Endothelial cell of umbilical vein (primary cell): ENCODE measurements around the gene ZNF804A. TPM values are rescaled to one million over a fixed set of nuclear protein-coding genes. Genes with fewer than 3 reads are reported as not detected.

ENCODE experiments used
- BruUV-seq: library from RNA; stranded (reverse); fragments of 400-500 nt; replicated peaks from 2 replicates; lab custom pipeline; 2021; lab: Mats Ljungman, UMichigan
- CTCF ChIA-PET: fragments of 300-600, 350-600 bp; sonication (Branson Sonifier 250); formaldehyde crosslinking; loops from one replicate; lab custom pipeline; 2021; ENCODE audit warnings: antibody characterized with exemption, inconsistent platforms; lab: Charles Lee
- POLR2A ChIA-PET: fragments of 300-600, 350-600 bp; sonication (Branson Sonifier 250); formaldehyde crosslinking; loops from one replicate; lab custom pipeline; 2021; ENCODE audit warnings: antibody characterized with exemption, inconsistent platforms; lab: Charles Lee
- DNase-seq: peaks from one replicate; pipeline ENCODE4 v3.0.0-alpha.2; 2011; ENCODE audit warnings: low read depth, low spot score
- FAIRE-seq: peaks from 2 replicates; lab custom pipeline; 2011; peaks lifted over from hg19 to GRCh38; lab: Jason Lieb, UNC
- H2AFZ ChIP-seq: 2 replicates; pipeline ENCODE4 v1.6.0; 2012; ENCODE audit warnings: low read depth, low read length, control low read depth, inconsistent platforms
- H3K27ac ChIP-seq: 2 replicates; pipeline ENCODE4 v1.5.1; 2011; ENCODE audit warnings: low read depth, mild to moderate bottlenecking, control low read depth, low read length, moderate library complexity; ENCODE audit not compliant: insufficient read depth
- H3K27me3 ChIP-seq, 2 experiments: 2 replicates each; pipeline versions ENCODE4 v1.6.0 to v1.6.1; 2011; ENCODE audit warnings: low read length in 2 of 2, mixed read lengths in 1 of 2; ENCODE audit not compliant: control insufficient read depth in 2 of 2, insufficient read depth in 2 of 2
- H3K36me3 ChIP-seq, 2 experiments: 2 replicates in 1 of 2; 3 replicates in 1 of 2; pipeline ENCODE4 v1.5.1; 2011; ENCODE audit warnings: low read length in 2 of 2, mild to moderate bottlenecking in 1 of 2, moderate library complexity in 1 of 2; ENCODE audit not compliant: control insufficient read depth in 2 of 2, insufficient read depth in 2 of 2; ENCODE audit errors: extremely low read depth in 1 of 2
- H3K4me1 ChIP-seq: 3 replicates; pipeline ENCODE4 v1.5.1; 2011; ENCODE audit warnings: mild to moderate bottlenecking, low read length; ENCODE audit not compliant: control insufficient read depth, insufficient read depth; ENCODE audit errors: extremely low read depth
- H3K4me2 ChIP-seq: 2 replicates; pipeline ENCODE4 v1.6.1; 2011; ENCODE audit warnings: low read length, control low read depth, mixed read lengths; ENCODE audit not compliant: insufficient read depth
- H3K4me3 ChIP-seq, 3 experiments: fragments of 200-600 bp in 1 of 3; sonication (generic), shearing (Covaris generic) in 1 of 3; replicated peaks in 1 of 3; 2 replicates each; pipeline ENCODE4 v1.5.1; 2011 to 2016; ENCODE audit warnings: control low read depth in 3 of 3, low read length in 3 of 3, mild to moderate bottlenecking in 2 of 3, inconsistent platforms in 1 of 3, low read depth in 1 of 3, moderate library complexity in 1 of 3; ENCODE audit not compliant: insufficient read depth in 1 of 3
- H3K79me2 ChIP-seq: 2 replicates; pipeline ENCODE4 v1.6.0; 2012; ENCODE audit warnings: low read length, inconsistent platforms; ENCODE audit not compliant: control insufficient read depth, insufficient read depth
- H3K9ac ChIP-seq: replicated peaks from 2 replicates; pipeline ENCODE3; 2011; ENCODE audit warnings: low read length, control low read depth; ENCODE audit not compliant: insufficient read depth; ENCODE audit errors: extremely low read depth
- H3K9me1 ChIP-seq: replicated peaks from 3 replicates; pipeline ENCODE4 v1.6.0; 2011; ENCODE audit warnings: mild to moderate bottlenecking, low read length; ENCODE audit not compliant: control insufficient read depth, insufficient read depth; ENCODE audit errors: extremely low read depth
- H3K9me3 ChIP-seq: replicated peaks from 2 replicates; pipeline ENCODE4 v1.5.1; 2012; ENCODE audit warnings: low read length, inconsistent platforms; ENCODE audit not compliant: control insufficient read depth, insufficient read depth
- H4K20me1 ChIP-seq: replicated peaks from 2 replicates; pipeline ENCODE3; 2011; ENCODE audit warnings: mild to moderate bottlenecking, low read length; ENCODE audit not compliant: control insufficient read depth, insufficient read depth; ENCODE audit errors: extremely low read depth
- EZH2 ChIP-seq: IDR thresholded peaks from 2 replicates; pipeline ENCODE4 v1.6.1; 2012; ENCODE audit warnings: borderline replicate concordance, low read depth, mild to moderate bottlenecking, moderate library complexity, low read length, inconsistent platforms; ENCODE audit not compliant: severe bottlenecking
- FOS ChIP-seq: IDR thresholded peaks from 2 replicates; pipeline ENCODE4 v1.6.1; 2011; ENCODE audit warnings: mild to moderate bottlenecking, low read length, moderate library complexity, borderline replicate concordance; ENCODE audit not compliant: insufficient read depth
- JUN ChIP-seq: IDR thresholded peaks from 2 replicates; pipeline ENCODE4 v1.6.1; 2011; ENCODE audit warnings: borderline replicate concordance, low read depth; ENCODE audit not compliant: insufficient read length, insufficient read depth
- MYC ChIP-seq: IDR thresholded peaks from one replicate; pipeline ENCODE4 v1.6.1; 2011; ENCODE audit warnings: mild to moderate bottlenecking, low read depth, low read length
- POLR2A ChIP-seq: IDR thresholded peaks from 2 replicates; pipeline ENCODE4 v1.6.1; 2012; ENCODE audit warnings: low read depth, mild to moderate bottlenecking, control low read depth, low read length
- POLR2AphosphoS5 ChIP-seq: IDR thresholded peaks from 2 replicates; pipeline ENCODE4 v1.6.1; 2012; ENCODE audit warnings: low read depth, mild to moderate bottlenecking, control low read depth, low read length, moderate library complexity; ENCODE audit not compliant: insufficient read depth
- dilution Hi-C: fragments of 300-500 bp; cut with MboI; formaldehyde crosslinking; loops from one replicate; pipeline ENCODE4 v1.15.0; 2019; ENCODE audit warnings: low sequenced_read_pairs; ENCODE audit not compliant: extremely low pct_ligation_motif_present
- intact Hi-C: fragments of 100-400 bp; cut with micrococcal nuclease; formaldehyde crosslinking; loops from one replicate; pipeline ENCODE4 v1.10.0; 2022
- polyA plus RNA-seq, 4 experiments: library from polyadenylated mRNA; depleted of rRNA in 3 of 4; stranded (reverse) in 3 of 4; unstranded in 1 of 4; fragments of >200 nt; gene quantifications; 2 replicates each; pipeline versions ENCODE4 v1.2.1 to v1.2.3, GENCODE V29; 2011 to 2012; ENCODE audit warnings: missing spikeins in 1 of 4
- total RNA-seq: library from RNA; stranded (reverse); gene quantifications from 2 replicates; pipeline ENCODE4 v1.2.3, GENCODE V29; 2021
- TF ChIP-seq, protein P1 (sequence below), 2 donors: IDR thresholded peaks; 1 replicate in 1 of 2; 2 replicates in 1 of 2; pipeline ENCODE4 v1.5.1; 2011; ENCODE audit warnings: low read length in 2 of 2, mild to moderate bottlenecking in 2 of 2, moderate library complexity in 2 of 2, control low read depth in 1 of 2, inconsistent platforms in 1 of 2, low read depth in 1 of 2; ENCODE audit not compliant: insufficient read depth in 1 of 2; ENCODE audit errors: extremely low read depth in 1 of 2
- TF ChIP-seq, protein P2 (sequence below): IDR thresholded peaks from 2 replicates; pipeline ENCODE4 v1.6.1; 2011; ENCODE audit not compliant: insufficient read depth, insufficient read length

Gene ZNF804A
- total and polyA plus RNA-seq, 2 donors (not counting 3 experiments of a cell fraction or from before 2014, with no cell fraction given): 0.22 TPM; not detected in 1

DNA sequence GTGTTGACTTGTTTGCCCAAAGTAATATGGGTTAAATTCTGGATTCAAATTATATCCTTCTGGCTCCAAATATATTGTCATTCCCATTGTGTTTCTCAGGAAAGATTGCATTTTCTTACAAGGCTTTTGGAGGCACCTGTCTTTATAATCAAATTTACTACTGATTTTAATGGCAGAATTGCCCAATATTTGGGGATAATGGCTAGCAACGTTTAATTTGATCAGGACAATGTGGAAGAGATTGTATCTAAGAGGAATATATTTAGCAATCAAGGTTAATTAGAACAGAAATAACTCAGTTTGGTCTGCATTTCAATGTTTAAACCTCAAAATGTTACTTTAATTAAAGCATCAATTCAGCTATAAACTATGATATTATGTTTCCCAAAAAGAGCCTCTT lies 41.7 kb upstream of the ZNF804A start:
- Histone ChIP-seq H3K79me2 (no peaks in the 10 kb centered on the region), H3K9me1 (no peaks in the 10 kb centered on the region), H3K27ac (no peak overlapping the region), H4K20me1 (no peaks in the 10 kb centered on the region), H3K4me1 (no peaks in the 10 kb centered on the region), H3K9me3 (no peaks in the 10 kb centered on the region), H3K4me2 (no peak overlapping the region), H3K9ac (no peak overlapping the region), H3K36me3 (no peaks in the 10 kb centered on the region), H3K4me3 (no peak overlapping the region), H3K27me3 (no peaks in the 10 kb centered on the region), H2AFZ (no peak overlapping the region)
- DNase-seq (no peak), FAIRE-seq (no peak)
- ChIA-PET POLR2A (no interaction called here), CTCF (interaction anchor here (0.9 kb wide), 1 partner anchor 12 kb away, joined by 4 read pairs; no protein-coding TSS in a partner anchor)
- no peak for TF ChIP-seq FOS
- TF ChIP-seq, protein P1, sequence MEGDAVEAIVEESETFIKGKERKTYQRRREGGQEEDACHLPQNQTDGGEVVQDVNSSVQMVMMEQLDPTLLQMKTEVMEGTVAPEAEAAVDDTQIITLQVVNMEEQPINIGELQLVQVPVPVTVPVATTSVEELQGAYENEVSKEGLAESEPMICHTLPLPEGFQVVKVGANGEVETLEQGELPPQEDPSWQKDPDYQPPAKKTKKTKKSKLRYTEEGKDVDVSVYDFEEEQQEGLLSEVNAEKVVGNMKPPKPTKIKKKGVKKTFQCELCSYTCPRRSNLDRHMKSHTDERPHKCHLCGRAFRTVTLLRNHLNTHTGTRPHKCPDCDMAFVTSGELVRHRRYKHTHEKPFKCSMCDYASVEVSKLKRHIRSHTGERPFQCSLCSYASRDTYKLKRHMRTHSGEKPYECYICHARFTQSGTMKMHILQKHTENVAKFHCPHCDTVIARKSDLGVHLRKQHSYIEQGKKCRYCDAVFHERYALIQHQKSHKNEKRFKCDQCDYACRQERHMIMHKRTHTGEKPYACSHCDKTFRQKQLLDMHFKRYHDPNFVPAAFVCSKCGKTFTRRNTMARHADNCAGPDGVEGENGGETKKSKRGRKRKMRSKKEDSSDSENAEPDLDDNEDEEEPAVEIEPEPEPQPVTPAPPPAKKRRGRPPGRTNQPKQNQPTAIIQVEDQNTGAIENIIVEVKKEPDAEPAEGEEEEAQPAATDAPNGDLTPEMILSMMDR (IDR thresholded peaks at IDR 0.05; ENCODE audit: extremely low read depth in 1 of 2, insufficient read depth in 1 of 2, low read depth in 1 of 2, low read length in 2 of 2): no peak
- no peak for TF ChIP-seq MYC
- TF ChIP-seq POLR2AphosphoS5: no peak
- TF ChIP-seq JUN: no peak
- TF ChIP-seq, protein P2, sequence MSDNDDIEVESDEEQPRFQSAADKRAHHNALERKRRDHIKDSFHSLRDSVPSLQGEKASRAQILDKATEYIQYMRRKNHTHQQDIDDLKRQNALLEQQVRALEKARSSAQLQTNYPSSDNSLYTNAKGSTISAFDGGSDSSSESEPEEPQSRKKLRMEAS: no peak
- no peak for TF ChIP-seq POLR2A
- TF ChIP-seq EZH2: no peak
- intact Hi-C loops (no loop called here), dilution Hi-C loops (no loop called here)
- BruUV-seq: no TSS peak
